ENCODE measurements around the gene SLC25A51. TPM values are rescaled to one million over a fixed set of nuclear protein-coding genes. Genes with fewer than 3 reads are reported as not detected.
"Not testable (repeated sequence)": the region's sequence is repeated elsewhere in the genome, so short reads cannot be mapped to it uniquely, and the experiment has no call there.

The SLC25A51 gene
- total RNA-seq, 2 experiments from 2014 or later = 28.3 to 30.0 TPM

DNA sequence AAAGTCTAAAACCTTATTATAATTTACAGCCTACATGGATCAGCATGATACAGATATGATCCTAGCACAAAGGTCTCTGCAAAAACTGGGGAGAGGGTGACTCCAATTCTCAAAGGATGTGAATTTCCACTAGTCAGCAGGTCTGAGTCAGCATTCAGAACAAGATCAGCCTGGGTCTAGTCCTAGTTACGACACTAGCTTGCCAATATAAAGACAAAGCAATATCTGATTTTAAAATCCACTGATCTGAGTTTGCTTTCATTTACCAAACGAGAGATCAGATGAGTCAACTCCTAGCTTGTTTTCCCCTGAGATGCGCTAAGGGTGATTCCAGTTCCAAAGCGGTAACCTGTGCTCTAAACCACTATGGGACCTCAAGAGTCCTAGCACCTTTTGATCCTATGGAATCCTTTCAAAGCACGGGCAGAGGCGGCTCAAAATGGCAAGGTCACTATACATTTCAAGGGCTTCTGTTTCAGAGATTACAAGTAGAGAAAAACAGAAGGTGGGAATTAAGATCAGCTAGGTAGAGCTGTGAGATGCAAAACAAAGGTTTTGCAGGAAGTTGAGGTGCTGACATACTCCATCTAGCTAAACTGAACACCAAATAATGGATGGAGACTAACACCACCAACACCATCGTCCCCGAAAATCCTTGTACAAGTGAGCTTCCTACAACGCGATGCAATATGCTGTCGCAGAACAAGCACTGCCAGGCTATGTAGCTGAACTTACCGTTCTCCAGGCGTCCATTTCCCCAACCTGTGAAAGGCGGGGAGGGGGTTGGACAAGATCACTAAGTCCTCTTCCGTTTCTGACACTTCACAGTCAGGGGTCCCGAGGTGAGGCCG lies 906 bp downstream of the SLC25A51 start:
- H3K4me1 Mint-ChIP-seq = peaks cover 23% of the 10 kb centered on the region
- DNase-seq (no peak), ATAC-seq (peak; percentile 10)
- H3K4me3 Mint-ChIP-seq = peak overlapping the region; percentile 79
- no peaks in the 10 kb centered on the region for H3K9me3 Mint-ChIP-seq (ENCODE audit: low read depth)
- CTCF ChIA-PET = interaction anchor here (0.8 to 3.2 kb wide), 11 partner anchors 9 to 313 kb away, joined by 3 to 14 read pairs (median 4); partner anchors contain the start of gene SHB
- no peaks in the 10 kb centered on the region for H3K27me3 Mint-ChIP-seq
- H3K36me3 Mint-ChIP-seq = peaks cover 11% of the 10 kb centered on the region
- H3K27ac Mint-ChIP-seq = peak overlapping the region; percentile 82

GRCh38 chr9:37902131-37902530 lies 1.8 kb downstream of the SLC25A51 start:
- DNase-seq = no peak
- ATAC-seq = no peak
- Mint-ChIP-seq H3K27me3 (no peaks in the 10 kb centered on the region), H3K9me3 (ENCODE audit: low read depth) (no peaks in the 10 kb centered on the region), H3K36me3 (peaks cover 16% of the 10 kb centered on the region), H3K4me3 (no peak overlapping the region), H3K27ac (no peak overlapping the region), H3K4me1 (peaks cover 27% of the 10 kb centered on the region)
- CTCF ChIA-PET = interaction anchor here (0.6 to 2.3 kb wide), 3 partner anchors 10 to 135 kb away, joined by 3 to 8 read pairs (median 3); no protein-coding TSS in a partner anchor

DNA sequence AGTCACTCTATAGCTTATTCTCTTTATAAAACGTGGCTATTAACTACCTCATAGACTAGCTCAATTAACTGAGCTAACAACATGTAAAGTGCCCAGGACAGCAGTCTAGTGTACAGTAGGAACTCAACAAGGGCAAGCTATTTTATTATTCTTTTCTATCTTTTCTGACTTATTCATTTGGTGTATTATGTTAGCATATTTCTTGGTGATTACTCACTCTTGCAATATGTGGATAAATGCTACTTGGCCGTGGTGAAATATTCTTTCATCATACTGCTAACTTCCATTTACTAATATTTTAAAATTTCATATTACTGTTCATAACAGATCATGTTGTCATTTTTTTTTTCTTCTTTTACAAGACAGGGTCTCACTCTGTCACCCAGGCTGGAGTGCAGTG lies 4.9 kb downstream of the SLC25A51 start:
- no peak for ATAC-seq
- H3K27ac Mint-ChIP-seq = no peak overlapping the region

GRCh38 chr9:37897665-37898064 lies 6.3 kb downstream of the SLC25A51 start:
- CTCF ChIA-PET = interaction anchor here (0.9 to 1.8 kb wide), 2 partner anchors 16 to 113 kb away, joined by 3 to 6 read pairs; partner anchors contain the start of gene EXOSC3
- Mint-ChIP-seq H3K4me1 (peaks cover 15% of the 10 kb centered on the region), H3K27me3 (no peaks in the 10 kb centered on the region), H3K36me3 (peaks cover 38% of the 10 kb centered on the region), H3K4me3 (no peak overlapping the region), H3K27ac (no peak overlapping the region), H3K9me3 (ENCODE audit: low read depth) (no peaks in the 10 kb centered on the region)
- ATAC-seq (no peak), DNase-seq (no peak)

More for the DNA sequence above, 4.9 kb downstream of the SLC25A51 start:
- no peak for DNase-seq
- Mint-ChIP-seq H3K4me1 (peaks cover 19% of the 10 kb centered on the region), H3K9me3 (ENCODE audit: low read depth) (no peaks in the 10 kb centered on the region), H3K27me3 (no peaks in the 10 kb centered on the region), H3K4me3 (no peak overlapping the region), H3K36me3 (peaks cover 30% of the 10 kb centered on the region)
- CTCF ChIA-PET = interaction anchor here (0.8 to 1.8 kb wide), 2 partner anchors 15 to 261 kb away, joined by 3 to 6 read pairs; no protein-coding TSS in a partner anchor

- no peak for DNase-seq
- no peaks in the 10 kb centered on the region for H3K27me3 Mint-ChIP-seq
- H3K4me1 Mint-ChIP-seq = no peaks in the 10 kb centered on the region
- ATAC-seq = no peak
- no peak overlapping the region for H3K27ac Mint-ChIP-seq
- H3K9me3 Mint-ChIP-seq (ENCODE audit: low read depth) = no peaks in the 10 kb centered on the region
- CTCF ChIA-PET = interaction anchor here (1.0 kb wide), 1 partner anchor 13 kb away, joined by 4 read pairs; no protein-coding TSS in a partner anchor
- H3K36me3 Mint-ChIP-seq = peaks cover 52% of the 10 kb centered on the region
- H3K4me3 Mint-ChIP-seq = no peak overlapping the region
These were observed 11.9 kb downstream of the SLC25A51 start for GRCh38 chr9:37892063-37892462.

- CTCF ChIA-PET; H3K27ac Mint-ChIP-seq; ATAC-seq; H3K4me1 Mint-ChIP-seq; H3K9me3 Mint-ChIP-seq (ENCODE audit: low read depth); H3K27me3 Mint-ChIP-seq; DNase-seq; H3K4me3 Mint-ChIP-seq: not testable (repeated sequence)
- H3K36me3 Mint-ChIP-seq = peaks cover 50% of the 10 kb centered on the region
These were observed 12.9 kb downstream of the SLC25A51 start for GRCh38 chr9:37891042-37891441.

GRCh38 chr9:37889536-37889935 lies 14.4 kb downstream of the SLC25A51 start:
- Mint-ChIP-seq H3K4me1 (peaks cover 14% of the 10 kb centered on the region), H3K27me3 (no peaks in the 10 kb centered on the region), H3K9me3 (ENCODE audit: low read depth) (no peaks in the 10 kb centered on the region), H3K27ac (no peak overlapping the region), H3K4me3 (no peak overlapping the region), H3K36me3 (peaks cover 51% of the 10 kb centered on the region)
- DNase-seq (no peak), ATAC-seq (no peak)
- CTCF ChIA-PET = no interaction called here

- H3K4me3 Mint-ChIP-seq; DNase-seq; H3K27me3 Mint-ChIP-seq; CTCF ChIA-PET; H3K9me3 Mint-ChIP-seq (ENCODE audit: low read depth); ATAC-seq; H3K27ac Mint-ChIP-seq: not testable (repeated sequence)
- Mint-ChIP-seq H3K4me1 (peaks cover 15% of the 10 kb centered on the region), H3K36me3 (peaks cover 42% of the 10 kb centered on the region)
These were observed 15.8 kb downstream of the SLC25A51 start for GRCh38 chr9:37887977-37888583.

DNA sequence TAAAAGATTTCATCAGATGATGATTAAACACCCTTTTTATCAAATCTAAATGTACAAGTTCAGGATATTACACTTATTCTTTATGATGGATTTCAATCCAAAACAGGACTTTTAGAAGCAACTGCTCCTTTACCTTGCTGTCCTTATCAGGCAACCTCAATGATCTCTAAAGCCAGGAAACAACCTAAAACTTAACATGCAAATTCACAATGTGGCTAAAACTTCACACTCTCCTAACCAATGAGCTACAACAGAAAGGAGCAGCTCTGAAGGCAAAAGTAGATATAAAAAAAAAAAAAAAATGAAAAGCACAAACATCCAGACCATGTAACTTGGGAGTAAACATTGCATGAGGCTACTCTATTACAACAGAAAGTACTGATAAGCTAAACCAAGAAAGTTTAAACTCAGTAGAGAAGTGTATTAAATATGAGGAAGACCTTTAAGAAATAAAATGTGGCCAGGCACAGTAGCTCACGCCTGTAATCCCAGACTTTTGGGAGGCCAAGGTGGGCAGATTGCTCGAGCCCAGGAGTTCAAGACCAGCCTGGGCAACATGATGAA lies 22.9 kb downstream of the SLC25A51 start:
- Mint-ChIP-seq H3K4me1 (peaks cover 13% of the 10 kb centered on the region), H3K9me3 (ENCODE audit: low read depth) (peaks cover 5% of the 10 kb centered on the region), H3K4me3 (no peak overlapping the region), H3K27ac (no peak overlapping the region), H3K27me3 (no peaks in the 10 kb centered on the region), H3K36me3 (peaks cover 39% of the 10 kb centered on the region)
- ATAC-seq (no peak), DNase-seq (no peak)
- CTCF ChIA-PET = no interaction called here

DNA sequence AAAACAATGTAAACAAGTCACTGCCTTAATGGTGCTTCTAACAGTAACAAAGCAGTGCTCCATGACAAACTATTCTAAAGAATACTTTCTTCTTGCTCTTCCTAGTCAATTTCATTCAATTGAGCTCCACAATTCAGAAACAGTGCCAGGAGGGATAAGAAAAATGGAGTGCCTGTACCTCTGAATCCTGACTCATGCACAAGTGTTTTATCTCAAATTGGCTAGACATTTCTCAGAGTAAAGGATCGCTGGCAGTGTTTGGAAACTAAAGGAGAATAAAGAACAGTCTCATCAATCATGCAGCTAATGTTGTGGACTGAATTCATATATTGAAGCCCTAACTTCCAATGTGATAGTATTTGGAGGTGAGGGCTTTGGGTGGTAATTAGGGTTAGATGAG lies 27.6 kb downstream of the SLC25A51 start:
- no peaks in the 10 kb centered on the region for H3K4me1 Mint-ChIP-seq
- H3K36me3 Mint-ChIP-seq = peaks cover 34% of the 10 kb centered on the region
- no peaks in the 10 kb centered on the region for H3K27me3 Mint-ChIP-seq
- peaks cover 5% of the 10 kb centered on the region for H3K9me3 Mint-ChIP-seq (ENCODE audit: low read depth)
- DNase-seq (no peak), ATAC-seq (no peak)
- H3K4me3 Mint-ChIP-seq = no peak overlapping the region
- no peak overlapping the region for H3K27ac Mint-ChIP-seq
- CTCF ChIA-PET = no interaction called here

- Mint-ChIP-seq H3K27ac (no peak overlapping the region), H3K36me3 (peaks cover 25% of the 10 kb centered on the region), H3K4me3 (no peak overlapping the region), H3K4me1 (no peaks in the 10 kb centered on the region), H3K27me3 (no peaks in the 10 kb centered on the region), H3K9me3 (ENCODE audit: low read depth) (peaks cover 5% of the 10 kb centered on the region)
- CTCF ChIA-PET = no interaction called here
- no peak for ATAC-seq
- DNase-seq = no peak
These were observed 30.0 kb downstream of the SLC25A51 start for GRCh38 chr9:37873955-37874354.

DNA sequence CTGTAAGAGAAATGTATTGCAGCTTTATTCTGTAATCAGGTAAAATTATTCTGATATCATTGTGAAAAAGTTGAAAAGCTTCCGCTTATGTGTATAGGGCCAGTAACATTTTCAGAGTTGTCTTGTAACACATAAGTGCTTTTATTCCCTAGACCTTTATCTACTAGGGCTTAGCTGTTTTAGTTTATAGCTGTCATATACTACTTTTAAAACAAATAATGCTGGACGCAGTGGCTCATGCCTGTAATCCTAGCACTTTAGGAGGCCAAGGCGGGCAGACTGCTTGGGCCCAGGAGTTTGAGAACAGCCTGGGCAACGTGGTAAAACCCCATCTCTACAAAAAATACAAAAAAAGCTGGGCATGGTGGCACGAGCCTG lies 33.1 kb downstream of the SLC25A51 start:
- H3K36me3 Mint-ChIP-seq = peaks cover 9% of the 10 kb centered on the region
- no peaks in the 10 kb centered on the region for H3K9me3 Mint-ChIP-seq (ENCODE audit: low read depth)
- ATAC-seq (no peak), DNase-seq (no peak)
- H3K4me3 Mint-ChIP-seq = no peak overlapping the region
- H3K4me1 Mint-ChIP-seq = no peaks in the 10 kb centered on the region
- no peak overlapping the region for H3K27ac Mint-ChIP-seq
- no peaks in the 10 kb centered on the region for H3K27me3 Mint-ChIP-seq
- CTCF ChIA-PET = interaction anchor here (1.1 kb wide), 1 partner anchor 8 kb away, joined by 3 read pairs; no protein-coding TSS in a partner anchor

DNA sequence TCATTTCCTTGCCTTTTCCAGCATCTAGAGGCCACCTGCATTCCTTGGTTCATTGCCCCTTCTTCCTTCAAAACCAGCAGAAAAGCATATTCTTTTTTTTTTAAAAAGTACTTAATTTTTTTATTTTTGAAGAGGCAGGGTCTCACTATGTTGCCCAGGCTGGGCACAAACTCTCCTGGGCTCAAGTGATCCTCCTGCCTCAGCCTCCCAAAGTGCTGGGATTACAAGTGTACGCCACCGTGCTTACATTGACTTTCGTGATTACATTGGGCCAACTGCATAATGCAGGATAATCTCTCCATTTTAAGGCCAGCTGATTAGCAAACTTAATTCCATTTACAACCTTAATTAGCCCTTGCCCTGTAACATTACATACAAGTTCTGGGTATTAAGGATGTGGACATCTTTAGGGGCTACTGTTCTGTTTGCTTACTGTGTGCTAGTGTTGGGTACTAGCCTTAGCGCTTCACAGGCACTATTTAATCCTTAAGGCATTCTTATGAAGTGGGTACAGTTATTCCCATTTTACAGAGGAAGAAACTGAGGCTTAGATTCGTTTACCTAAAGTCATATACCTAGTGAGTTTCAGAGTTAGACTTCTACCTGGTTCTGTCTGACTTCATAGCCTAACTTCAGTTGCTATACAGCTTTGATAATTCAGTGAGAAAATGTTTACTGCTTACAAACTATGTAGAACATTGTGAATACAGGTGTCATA lies 33.7 kb downstream of the SLC25A51 start:
- CTCF ChIA-PET = interaction anchor here (0.6 to 1.1 kb wide), 2 partner anchors 9 to 132 kb away, joined by 3 to 6 read pairs; no protein-coding TSS in a partner anchor
- no peak for ATAC-seq
- Mint-ChIP-seq H3K36me3 (peaks cover 6% of the 10 kb centered on the region), H3K27ac (no peak overlapping the region), H3K4me1 (no peaks in the 10 kb centered on the region), H3K27me3 (no peaks in the 10 kb centered on the region), H3K9me3 (ENCODE audit: low read depth) (no peaks in the 10 kb centered on the region), H3K4me3 (no peak overlapping the region)
- no peak for DNase-seq
